Measurements from ENCODE around the gene GPD1.

Gene GPD1

GRCh38 chr12:50103767-50104321 is at the start of gene GPD1:
TSS of gene GPD1 (plus strand) at chr12:50104008. CDS start at chr12:50104051, 43 bp downstream.
- peak; percentile 73 for DNase-seq

- peak; percentile 28 for DNase-seq
Measured at GRCh38 chr12:50055831-50056638, 47.8 kb upstream of the GPD1 start.

DNA sequence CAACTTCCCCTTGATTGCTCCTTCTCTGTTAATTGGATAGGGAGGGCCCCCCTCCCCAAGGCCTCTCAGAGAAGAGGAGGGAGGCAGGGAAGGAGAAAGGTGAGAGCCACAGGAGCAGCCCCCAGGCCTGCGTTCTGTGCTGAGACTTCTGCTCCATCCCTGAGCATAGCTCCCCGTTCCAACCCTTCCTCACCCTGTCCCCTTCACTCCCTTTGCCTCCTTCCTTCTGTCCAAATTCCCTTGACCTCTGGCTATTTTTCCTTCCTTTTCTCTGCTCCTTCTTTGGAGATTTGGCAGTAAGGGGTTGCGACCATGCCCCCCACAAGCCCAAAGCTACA is 47.2 kb upstream of the GPD1 start:
- no peak for DNase-seq

DNA sequence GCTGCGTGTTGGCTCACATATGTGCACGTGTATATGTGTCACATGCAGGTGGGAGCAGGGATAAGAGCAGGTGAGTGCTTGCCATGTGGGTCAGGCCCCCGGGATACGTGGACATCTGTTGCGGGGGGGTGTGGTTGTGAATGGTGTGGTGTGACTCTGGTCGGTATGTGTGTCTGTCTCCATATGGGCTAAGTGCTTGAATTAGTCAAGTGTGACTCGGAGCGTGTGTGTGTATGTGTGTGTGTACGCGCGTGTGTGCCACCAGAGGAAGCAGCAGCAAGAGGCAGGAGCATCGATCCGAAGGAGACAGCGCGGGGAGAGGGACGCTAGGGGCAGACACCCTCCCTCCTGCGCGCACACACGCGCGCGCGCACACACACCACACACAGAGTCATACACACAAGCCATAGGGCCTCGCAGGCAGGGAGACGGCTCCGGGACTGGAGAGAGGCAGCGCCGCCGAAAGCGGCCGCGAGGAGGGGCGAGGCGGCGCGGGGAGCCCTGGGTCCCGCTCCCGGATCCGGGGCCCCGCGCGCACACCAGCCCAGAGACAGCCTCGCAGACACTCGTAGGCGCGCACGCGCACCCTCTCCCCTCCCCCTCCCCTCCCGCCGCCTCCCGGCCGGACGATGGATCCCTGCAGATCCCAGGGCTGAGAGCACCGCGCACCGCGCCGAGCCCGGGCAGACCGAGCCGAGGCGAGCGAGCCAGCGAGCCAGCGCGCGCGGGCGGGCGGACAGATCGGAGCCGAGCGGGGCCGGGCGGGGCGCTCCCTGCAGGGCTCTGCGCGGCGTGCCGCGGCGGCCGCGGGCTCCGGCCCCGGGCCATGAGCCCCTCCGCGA is 46.6 kb upstream of the GPD1 start, which contains the start of gene ASIC1:
Gene ASIC1, plus strand, starts transcription at position 597 of the 842 bp plus-strand sequence. CDS start 1,171 bp downstream, outside the sequence.
- peak; percentile 28 for DNase-seq

GRCh38 chr12:50057896-50058670 is 45.7 kb upstream of the GPD1 start:
- DNase-seq, result no peak

DNA sequence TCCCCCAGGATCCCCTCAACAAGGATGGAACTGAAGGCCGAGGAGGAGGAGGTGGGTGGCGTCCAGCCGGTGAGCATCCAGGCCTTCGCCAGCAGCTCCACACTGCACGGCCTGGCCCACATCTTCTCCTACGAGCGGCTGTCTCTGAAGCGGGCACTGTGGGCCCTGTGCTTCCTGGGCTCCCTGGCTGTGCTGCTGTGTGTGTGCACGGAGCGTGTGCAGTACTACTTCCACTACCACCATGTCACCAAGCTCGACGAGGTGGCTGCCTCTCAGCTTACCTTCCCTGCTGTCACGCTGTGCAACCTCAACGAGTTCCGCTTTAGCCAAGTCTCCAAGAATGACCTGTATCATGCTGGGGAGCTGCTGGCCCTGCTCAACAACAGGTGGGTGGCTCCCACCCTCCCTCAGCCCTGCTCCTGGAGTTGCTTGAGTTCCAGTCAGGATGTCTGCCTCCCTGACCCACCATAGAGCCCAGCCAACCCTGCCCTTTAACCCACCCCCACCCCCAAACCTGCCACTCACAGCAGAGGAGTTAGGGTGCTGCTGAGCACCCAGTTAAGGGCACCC is 45.0 kb upstream of the GPD1 start:
- no peak for DNase-seq

DNA sequence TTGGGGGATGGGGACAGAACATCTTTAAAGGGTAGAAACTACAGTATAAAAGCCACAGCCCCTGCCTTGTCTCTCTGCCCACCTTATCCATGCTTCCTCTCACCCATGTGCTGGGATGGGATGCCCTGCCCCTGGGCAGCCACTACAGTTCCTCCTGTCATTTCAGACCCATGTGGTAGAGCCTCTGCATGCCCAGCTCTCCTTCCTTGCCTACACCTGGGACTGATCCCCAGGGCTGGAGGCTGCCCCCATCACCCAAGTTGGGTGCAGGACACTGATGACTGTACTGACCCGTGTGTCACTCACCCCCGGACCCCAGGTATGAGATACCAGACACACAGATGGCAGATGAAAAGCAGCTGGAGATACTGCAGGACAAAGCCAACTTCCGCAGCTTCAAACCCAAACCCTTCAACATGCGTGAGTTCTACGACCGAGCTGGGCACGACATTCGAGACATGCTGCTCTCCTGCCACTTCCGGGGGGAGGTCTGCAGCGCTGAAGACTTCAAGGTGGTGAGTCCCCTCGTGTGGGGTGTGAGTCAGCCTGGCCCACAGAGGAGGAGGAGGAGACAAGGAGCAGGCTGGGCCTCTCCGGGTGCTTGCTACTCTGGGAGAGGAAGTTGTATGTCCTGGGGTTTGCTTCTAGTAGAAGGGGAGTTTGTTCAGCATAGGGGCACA is 44.2 kb upstream of the GPD1 start:
- no peak for DNase-seq

- no peak for DNase-seq
Measured at GRCh38 chr12:50060120-50060468, 43.7 kb upstream of the GPD1 start.

DNA sequence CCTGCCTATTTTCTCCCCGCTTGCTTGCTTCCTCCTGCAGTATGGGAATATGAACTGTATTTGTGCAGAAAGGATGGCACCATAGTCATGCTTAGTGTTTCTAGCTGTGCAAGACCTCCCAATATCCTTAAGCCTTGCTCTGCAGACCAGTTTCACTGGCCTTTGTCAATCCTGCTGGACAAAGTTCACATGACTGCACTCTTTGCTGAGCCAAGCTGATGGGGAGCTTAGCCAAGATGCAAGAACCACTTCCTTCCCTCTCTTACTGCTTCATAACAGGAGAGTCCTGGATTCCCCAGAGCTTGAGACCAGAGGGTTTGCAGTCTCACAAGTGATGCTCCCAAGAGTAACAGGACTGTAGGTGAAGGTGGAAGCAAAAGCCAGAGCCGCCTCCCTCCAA is 42.6 kb upstream of the GPD1 start:
- DNase-seq, result no peak

GRCh38 chr12:50061946-50062686 is 41.7 kb upstream of the GPD1 start:
- DNase-seq, result no peak

DNA sequence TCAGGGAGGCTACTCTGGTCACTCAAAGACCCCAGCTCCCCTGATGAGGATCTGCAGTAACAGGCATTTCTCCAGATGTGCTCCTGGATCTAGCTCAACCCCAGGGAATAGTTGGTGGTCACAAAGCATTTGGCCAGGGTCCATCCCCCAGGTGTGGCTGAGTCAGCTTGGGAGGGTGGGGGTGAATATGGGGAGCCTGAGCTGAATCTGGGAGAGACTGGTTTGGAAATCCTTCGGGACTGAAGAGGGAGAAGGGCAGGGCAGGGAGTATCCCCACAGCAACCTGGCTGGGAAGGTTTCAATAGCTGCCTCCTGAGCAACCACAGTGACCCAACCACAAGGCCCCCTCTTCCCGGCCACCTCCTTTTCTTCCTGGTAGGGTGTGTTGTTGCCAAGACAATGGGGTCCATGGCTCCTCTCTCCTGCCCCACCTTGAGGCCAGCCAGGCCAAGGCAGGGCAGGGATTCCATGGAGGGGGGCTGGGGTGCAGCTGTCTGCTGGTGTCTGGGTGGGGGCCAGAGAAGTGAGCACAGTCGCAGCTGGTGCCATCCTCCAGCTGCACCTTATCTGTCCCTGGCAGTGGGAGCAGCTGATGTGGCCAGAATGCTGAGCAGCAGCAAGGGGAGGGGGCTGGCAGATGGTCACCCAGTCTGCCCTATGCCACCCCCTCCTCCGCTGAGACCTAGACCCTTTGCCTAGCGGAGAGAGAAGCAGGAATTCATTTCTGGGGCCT is 40.9 kb upstream of the GPD1 start:
- no peak for DNase-seq

- DNase-seq, result no peak
Measured at GRCh38 chr12:50065726-50066310, 38.0 kb upstream of the GPD1 start.

GRCh38 chr12:50066402-50066801 is 37.4 kb upstream of the GPD1 start:
- no peak for DNase-seq

- DNase-seq, result no peak
Measured at GRCh38 chr12:50069069-50069468, 34.7 kb upstream of the GPD1 start.

DNA sequence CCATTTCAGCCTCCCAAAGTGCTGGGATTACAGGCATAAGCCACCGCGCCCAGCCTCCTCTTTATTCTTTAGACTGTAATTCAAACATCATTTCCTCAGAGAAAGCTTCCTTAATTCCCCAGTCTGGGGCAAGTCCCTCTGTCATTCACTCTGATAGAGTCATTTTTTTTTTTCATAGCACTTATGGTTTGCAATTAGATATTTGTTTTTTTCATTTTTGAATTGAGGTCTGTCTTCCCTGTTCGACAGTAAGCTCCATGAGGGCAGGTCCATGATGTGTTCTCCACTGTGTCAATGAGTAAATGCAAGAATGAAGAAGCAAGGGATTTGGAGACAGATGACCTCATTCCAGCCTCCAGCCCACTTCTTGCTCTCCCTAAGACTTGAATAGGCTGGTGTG is 34.3 kb upstream of the GPD1 start:
- no peak for DNase-seq

DNA sequence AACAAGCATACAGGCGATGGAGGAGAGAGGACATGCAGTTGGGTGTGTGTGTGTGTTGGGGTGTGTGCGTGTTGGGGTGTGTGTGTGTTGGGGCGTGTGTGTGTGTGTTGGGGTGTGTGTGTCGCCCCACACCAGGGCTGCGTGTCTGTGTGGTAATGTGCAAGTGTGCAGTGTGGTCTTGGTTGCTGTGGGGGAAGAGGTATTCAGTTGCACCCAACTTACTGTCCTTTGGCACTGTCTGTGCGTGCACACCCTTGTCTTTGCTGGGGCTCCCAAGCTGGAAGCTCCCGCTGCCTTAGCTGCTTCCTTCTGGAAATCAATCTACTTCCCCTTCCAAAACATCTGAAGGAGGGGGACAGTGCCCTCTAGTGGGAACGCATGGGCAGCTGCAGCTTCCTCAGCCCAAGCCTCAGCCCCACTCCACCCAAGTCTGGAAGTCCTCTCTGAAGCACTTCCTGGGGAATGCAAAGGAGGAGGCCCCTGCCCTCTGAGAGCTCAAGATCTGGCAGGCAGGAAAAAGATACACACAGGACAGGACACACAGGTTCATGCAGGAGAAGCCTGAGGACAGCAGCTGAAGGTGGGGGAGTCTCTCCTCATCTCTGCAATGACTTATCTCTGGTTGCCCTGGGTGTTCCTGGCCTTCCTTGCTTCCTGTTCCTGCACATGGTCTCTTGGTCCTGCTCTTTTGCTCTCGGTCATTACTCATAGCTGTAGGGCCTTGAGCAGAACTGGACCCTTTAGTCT is 33.3 kb upstream of the GPD1 start:
- DNase-seq, result peak; percentile 48

DNA sequence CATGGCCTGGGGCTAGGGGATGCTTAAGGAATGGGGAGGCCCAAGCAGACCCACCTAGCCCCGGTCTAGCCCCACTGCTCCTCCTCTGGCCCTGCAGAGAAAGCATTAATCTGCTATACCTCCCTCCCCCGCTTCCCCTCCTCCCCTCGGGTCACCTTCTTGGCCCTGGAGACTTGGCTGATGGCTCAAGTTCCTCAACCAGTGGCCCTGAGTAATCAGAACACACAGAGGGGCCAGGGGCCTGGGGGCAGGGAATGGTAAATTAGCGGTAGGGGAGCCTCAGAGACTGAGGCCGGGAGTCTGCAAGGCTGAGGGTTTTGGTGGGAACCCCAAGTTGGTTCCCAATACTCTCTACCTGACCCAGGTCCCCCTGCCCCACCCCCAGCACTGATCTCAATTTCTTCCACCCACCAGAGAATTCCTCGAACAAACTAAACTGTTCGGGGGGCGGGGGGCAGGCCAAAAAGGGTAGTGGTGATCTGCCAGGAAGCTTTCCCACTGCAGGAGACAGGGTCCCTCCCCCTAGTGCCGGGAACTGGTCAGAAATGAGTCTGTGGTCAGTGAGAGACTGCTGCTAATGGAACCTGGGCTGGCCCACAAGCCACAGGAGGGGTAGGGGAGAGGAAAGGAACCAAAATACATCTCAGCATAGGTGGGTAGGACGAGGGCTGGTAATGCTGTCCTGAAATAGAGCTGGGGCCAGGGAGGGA is 31.5 kb upstream of the GPD1 start:
- no peak for DNase-seq

DNA sequence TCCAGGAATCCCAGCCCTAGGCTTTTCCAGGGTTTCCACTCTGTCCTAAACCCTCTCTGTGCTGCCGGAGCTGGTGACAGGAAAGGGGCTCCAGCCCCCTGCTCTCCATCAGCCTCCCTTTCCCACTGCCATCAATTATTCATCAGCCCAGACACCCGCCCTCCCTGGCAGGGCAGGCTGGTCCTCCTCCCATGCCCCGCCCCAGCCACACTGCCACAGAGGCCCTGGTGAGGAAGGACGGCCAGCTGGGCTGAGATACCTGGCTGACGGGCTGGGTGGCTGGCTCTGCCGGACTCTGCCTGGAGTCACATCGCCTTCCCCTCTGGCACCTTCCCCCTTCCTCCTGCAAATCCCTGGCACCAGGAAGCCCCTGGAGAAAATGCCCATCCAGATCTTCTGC is 30.6 kb upstream of the GPD1 start:
- DNase-seq, result no peak

DNA sequence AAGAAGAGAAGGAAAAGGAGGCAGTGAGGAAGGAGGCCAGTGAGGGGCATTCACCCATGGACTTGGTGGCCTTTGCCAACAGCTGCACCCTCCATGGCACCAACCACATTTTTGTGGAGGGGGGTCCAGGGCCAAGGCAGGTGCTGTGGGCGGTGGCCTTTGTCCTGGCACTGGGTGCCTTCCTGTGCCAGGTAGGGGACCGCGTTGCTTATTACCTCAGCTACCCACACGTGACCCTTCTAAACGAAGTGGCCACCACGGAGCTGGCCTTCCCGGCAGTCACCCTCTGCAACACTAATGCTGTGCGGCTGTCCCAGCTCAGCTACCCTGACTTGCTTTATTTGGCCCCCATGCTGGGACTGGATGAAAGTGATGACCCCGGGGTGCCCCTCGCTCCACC is 30.1 kb upstream of the GPD1 start:
- no peak for DNase-seq

Measured in NCI-H1436 (cell line).